AG09309 (cell line): ENCODE results near the gene S100A10.

ENCODE experiments used
- DNase-seq: peaks from one replicate; pipeline ENCODE4 v3.0.0-alpha.2; 2010; ENCODE audit warnings: low read depth
- H3K4me3 ChIP-seq: 2 replicates; pipeline ENCODE4 v1.5.1; 2011; ENCODE audit warnings: mild to moderate bottlenecking, low read depth, low read length, moderate library complexity; ENCODE audit not compliant: control insufficient read depth
- CTCF ChIP-seq: IDR thresholded peaks from 2 replicates; pipeline ENCODE4 v1.5.1; 2011; ENCODE audit warnings: mild to moderate bottlenecking, low read depth, low read length, inconsistent platforms; ENCODE audit not compliant: insufficient read depth, control insufficient read depth; ENCODE audit errors: missing control alignments

Gene S100A10

DNA sequence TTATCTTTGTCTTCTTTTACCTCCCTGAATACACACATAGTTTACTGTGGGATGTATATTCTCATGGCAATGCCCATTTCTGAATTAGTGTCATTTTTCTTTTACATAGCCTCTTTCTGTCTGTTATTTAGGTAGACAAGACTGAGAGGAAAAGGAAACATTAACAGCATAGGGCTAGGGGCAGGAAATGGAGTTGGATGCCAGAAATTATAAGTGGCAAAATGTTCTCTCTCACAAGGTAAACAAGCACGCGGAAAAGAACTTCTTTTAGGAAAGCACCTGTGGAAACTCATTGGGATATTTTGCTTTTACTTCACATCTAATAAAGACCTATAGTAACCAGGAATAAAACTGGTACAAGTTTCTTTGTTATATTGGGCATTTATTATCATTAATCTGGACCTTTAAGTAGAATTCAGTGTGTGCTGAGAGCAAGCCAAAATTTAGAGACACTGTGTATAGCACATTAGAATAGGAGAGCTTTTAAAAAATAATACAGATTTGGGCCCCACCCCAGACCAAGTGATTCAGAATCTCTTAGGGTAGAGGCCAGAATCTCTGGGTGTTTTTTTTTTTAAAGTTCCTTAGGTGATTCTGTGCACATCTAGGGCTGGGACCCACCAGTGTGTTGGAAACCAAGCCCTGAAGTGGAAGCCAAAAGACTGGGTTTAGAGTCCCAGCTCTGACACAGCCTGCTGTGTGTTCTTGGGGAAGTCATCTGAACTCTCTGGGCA, 32.7 kb downstream of the S100A10 start:
- H3K4me3 ChIP-seq, result no peak overlapping the region
- no peak for TF ChIP-seq CTCF
- no peak for DNase-seq

- no peak for TF ChIP-seq CTCF
- H3K4me3 ChIP-seq, result no peak overlapping the region
- no peak for DNase-seq
Observed at GRCh38 chr1:151958959-151959358, 34.7 kb downstream of the S100A10 start.

GRCh38 chr1:151956957-151957497, 36.6 kb downstream of the S100A10 start:
- no peak for TF ChIP-seq CTCF
- no peak overlapping the region for H3K4me3 ChIP-seq
- no peak for DNase-seq

- no peak overlapping the region for H3K4me3 ChIP-seq
- no peak for DNase-seq
- TF ChIP-seq CTCF, result no peak
Observed at GRCh38 chr1:151953409-151954094, 40.1 kb downstream of the S100A10 start.

DNA sequence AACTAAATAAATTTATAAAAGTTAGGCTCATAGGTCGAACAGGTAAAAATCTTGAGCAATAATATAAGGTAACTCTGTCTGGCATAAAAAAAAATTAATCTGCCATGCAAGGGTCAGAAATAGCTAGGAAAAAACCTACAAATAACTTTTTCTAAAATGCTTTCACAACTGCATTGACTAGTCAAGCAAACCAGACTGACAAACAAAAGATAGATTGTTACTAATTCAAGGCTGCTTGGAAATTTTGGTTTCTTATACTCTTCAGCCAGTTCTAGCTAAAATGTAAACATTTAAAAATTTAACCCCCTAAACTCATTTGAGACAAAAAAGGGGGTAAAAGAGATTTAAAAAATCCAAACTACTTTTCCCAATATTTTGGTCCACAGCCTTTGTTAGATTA, 40.8 kb downstream of the S100A10 start:
- no peak overlapping the region for H3K4me3 ChIP-seq
- no peak for TF ChIP-seq CTCF
- DNase-seq, result no peak

DNA sequence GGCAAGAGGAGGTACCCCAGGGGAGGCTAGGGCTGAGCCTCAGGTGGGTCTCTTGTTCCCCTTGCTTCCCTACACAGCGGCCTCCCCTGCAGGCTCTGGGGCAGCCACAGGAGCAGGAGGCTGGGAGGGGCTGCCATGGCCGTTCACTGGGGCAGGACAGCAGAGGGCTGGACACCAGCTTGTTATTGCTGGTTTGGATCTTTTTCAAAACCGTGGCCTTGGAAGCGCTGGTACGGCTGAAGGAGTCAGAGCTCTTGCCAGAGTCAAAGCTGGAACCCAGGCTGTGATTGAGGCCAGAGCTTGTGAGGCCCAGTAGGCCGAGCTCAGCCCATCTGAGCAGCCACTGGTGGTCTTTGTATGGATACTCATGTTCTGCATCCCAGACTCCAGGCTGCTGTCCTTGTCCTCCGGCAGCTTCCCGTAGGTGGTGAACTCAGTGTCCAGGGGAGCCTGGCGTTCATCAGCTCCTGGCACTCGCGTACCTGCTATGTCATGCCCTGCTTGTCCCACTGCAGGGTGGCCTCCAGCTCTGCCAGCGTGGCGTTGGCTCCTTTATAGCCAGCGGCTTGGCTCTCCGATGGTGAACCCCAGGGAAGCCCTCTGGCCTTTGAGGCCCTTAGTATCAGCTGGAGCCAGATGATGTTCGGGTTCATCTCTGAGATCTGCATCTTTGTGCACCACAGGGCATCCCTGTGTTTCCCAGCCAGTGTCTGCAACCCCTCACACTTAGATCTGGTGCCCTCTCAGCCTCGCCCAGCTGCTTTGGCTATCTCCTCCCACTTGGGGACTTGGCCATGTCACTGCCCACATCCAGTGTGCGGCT, 44.1 kb downstream of the S100A10 start:
- DNase-seq, result no peak
- TF ChIP-seq CTCF, result no peak
- no peak overlapping the region for H3K4me3 ChIP-seq
